H1 (cell line): ENCODE data around the gene UBP1. TPM values are rescaled to one million over a fixed set of nuclear protein-coding genes. Genes with fewer than 3 reads are reported as not detected.

Experiments used
- CTCF ChIA-PET: fragments of 300-600 bp; sonication (Branson Sonifier 250); formaldehyde crosslinking; loops from one replicate; lab custom pipeline; 2021; ENCODE audit not compliant: partially characterized antibody; lab: Charles Lee
- POLR2A ChIA-PET: fragments of 300-600 bp; sonication (Branson Sonifier 250); formaldehyde crosslinking; loops from one replicate; lab custom pipeline; 2021; ENCODE audit warnings: inconsistent platforms; ENCODE audit not compliant: partially characterized antibody; lab: Charles Lee
- DNase-seq, 2 experiments: peaks; one replicate each; pipeline versions ENCODE4 v3.0.0 to v3.0.0-alpha.2; 2010 to 2022; ENCODE audit warnings: low spot score in 2 of 2, low read depth in 1 of 2, mixed read lengths in 1 of 2
- FAIRE-seq: peaks from 2 replicates; lab custom pipeline; 2011; peaks lifted over from hg19 to GRCh38; lab: Jason Lieb, UNC
- H2AFZ ChIP-seq: 2 replicates; pipeline ENCODE4 v1.8.1; 2012; ENCODE audit warnings: low read length, inconsistent platforms
- H2AK5ac ChIP-seq: 2 replicates; pipeline ENCODE4 v1.6.1; 2013; ENCODE audit warnings: low read depth, low read length
- H2BK120ac ChIP-seq: replicated peaks from 2 replicates; pipeline ENCODE3; 2013; ENCODE audit warnings: low read depth, low read length, inconsistent platforms
- H2BK12ac ChIP-seq: 2 replicates; pipeline ENCODE4 v1.6.1; 2013; ENCODE audit warnings: low read depth, low read length
- H2BK15ac ChIP-seq: 2 replicates; pipeline ENCODE4 v1.6.1; 2013; ENCODE audit warnings: low read length
- H2BK20ac ChIP-seq: 2 replicates; pipeline ENCODE4 v1.6.1; 2013; ENCODE audit warnings: low read length
- H2BK5ac ChIP-seq: 2 replicates; pipeline ENCODE4 v1.6.1; 2013; ENCODE audit warnings: low read depth, low read length
- H3K14ac ChIP-seq: 2 replicates; pipeline ENCODE4 v1.6.1; 2013; ENCODE audit warnings: inconsistent platforms; ENCODE audit not compliant: insufficient read length
- H3K18ac ChIP-seq: 2 replicates; pipeline ENCODE4 v1.6.1; 2013; ENCODE audit warnings: low read length; ENCODE audit errors: extremely low read depth
- H3K23ac ChIP-seq: 2 replicates; pipeline ENCODE4 v1.6.1; 2013; ENCODE audit warnings: inconsistent platforms; ENCODE audit not compliant: insufficient read length
- H3K23me2 ChIP-seq: 2 replicates; pipeline ENCODE4 v1.6.1; 2013; ENCODE audit warnings: low read depth, low read length
- H3K27ac ChIP-seq: 2 replicates; pipeline ENCODE4 v1.6.1; 2011; ENCODE audit warnings: low read depth, low read length, inconsistent platforms
- H3K27me3 ChIP-seq, 4 experiments: replicated peaks in 1 of 4; 1 replicate in 1 of 4; 2 replicates in 3 of 4; pipeline versions ENCODE4 v1.6.1 to v1.8.1; 2011 to 2013; ENCODE audit warnings: low read length in 3 of 4, mild to moderate bottlenecking in 3 of 4, inconsistent platforms in 2 of 4, mixed read lengths in 2 of 4, moderate library complexity in 1 of 4; ENCODE audit not compliant: control insufficient read depth in 3 of 4, insufficient read depth in 3 of 4; ENCODE audit errors: extremely low read depth in 1 of 4
- H3K36me3 ChIP-seq, 4 experiments: 2 replicates each; pipeline versions ENCODE4 v1.6.1 to v1.8.1; 2011 to 2013; ENCODE audit warnings: mild to moderate bottlenecking in 4 of 4, low read length in 3 of 4, moderate library complexity in 2 of 4, control low read depth in 1 of 4, inconsistent platforms in 1 of 4; ENCODE audit not compliant: insufficient read depth in 4 of 4, control insufficient read depth in 2 of 4
- H3K4ac ChIP-seq: replicated peaks from 2 replicates; pipeline ENCODE3; 2013; ENCODE audit warnings: low read length, low read depth, mixed read lengths, inconsistent platforms; ENCODE audit not compliant: insufficient read length
- H3K4me1 ChIP-seq, 4 experiments: replicated peaks in 1 of 4; 1 replicate in 1 of 4; 2 replicates in 3 of 4; pipeline versions ENCODE4 v1.6.1 to v1.8.1; 2011 to 2013; ENCODE audit warnings: low read length in 3 of 4, inconsistent platforms in 2 of 4, mixed read lengths in 1 of 4; ENCODE audit not compliant: insufficient read depth in 4 of 4, control insufficient read depth in 3 of 4
- H3K4me2 ChIP-seq, 2 experiments: 2 replicates each; pipeline versions ENCODE4 v1.6.1 to v1.8.1; 2011 to 2013; ENCODE audit warnings: low read depth in 2 of 2, low read length in 2 of 2, control low read depth in 1 of 2, inconsistent platforms in 1 of 2, mild to moderate bottlenecking in 1 of 2; ENCODE audit not compliant: insufficient read depth in 1 of 2
- H3K4me3 ChIP-seq, 4 experiments: fragments of 200-600, 300-600 bp in 1 of 4; sonication (generic), shearing (Covaris generic), sonication (Bioruptor Twin) in 1 of 4; 2 replicates each; pipeline versions ENCODE4 v1.5.1 to v1.8.1; 2011 to 2016; ENCODE audit warnings: low read length in 4 of 4, low read depth in 3 of 4, control low read depth in 2 of 4, inconsistent platforms in 2 of 4, mild to moderate bottlenecking in 2 of 4, mixed read lengths in 1 of 4, moderate library complexity in 1 of 4; ENCODE audit not compliant: insufficient read depth in 2 of 4; ENCODE audit errors: extremely low read depth in 1 of 4
- H3K56ac ChIP-seq: replicated peaks from 2 replicates; pipeline ENCODE3; 2013; ENCODE audit warnings: low read depth, mild to moderate bottlenecking, mixed read lengths, low read length, inconsistent platforms; ENCODE audit not compliant: insufficient read length
- H3K79me1 ChIP-seq: 2 replicates; pipeline ENCODE4 v1.6.1; 2013; ENCODE audit warnings: low read depth, low read length, control low read depth
- H3K79me2 ChIP-seq, 2 experiments: 2 replicates each; pipeline versions ENCODE4 v1.6.1 to v1.8.1; 2012 to 2013; ENCODE audit warnings: low read length in 2 of 2, mild to moderate bottlenecking in 2 of 2, inconsistent platforms in 1 of 2; ENCODE audit not compliant: insufficient read depth in 2 of 2, control insufficient read depth in 1 of 2
- H3K9ac ChIP-seq, 4 experiments: replicated peaks in 1 of 4; 1 replicate in 1 of 4; 2 replicates in 3 of 4; pipeline versions ENCODE4 v1.6.1 to v1.8.1; 2011 to 2013; ENCODE audit warnings: low read depth in 3 of 4, low read length in 3 of 4, control low read depth in 2 of 4, mild to moderate bottlenecking in 2 of 4, moderate library complexity in 2 of 4, inconsistent platforms in 1 of 4; ENCODE audit errors: extremely low read depth in 1 of 4
- H3K9me3 ChIP-seq, 2 experiments: 2 replicates each; pipeline versions ENCODE4 v1.6.1 to v1.8.1; 2012 to 2013; ENCODE audit warnings: mild to moderate bottlenecking in 2 of 2, moderate library complexity in 2 of 2, control low read depth in 1 of 2, inconsistent platforms in 1 of 2, low read depth in 1 of 2, low read length in 1 of 2, mixed read lengths in 1 of 2; ENCODE audit not compliant: insufficient read depth in 2 of 2
- H4K20me1 ChIP-seq, 2 experiments: replicated peaks in 1 of 2; 2 replicates each; pipeline versions ENCODE3 to v1.8.1; 2011 to 2013; ENCODE audit warnings: inconsistent platforms in 2 of 2, low read length in 2 of 2, mild to moderate bottlenecking in 1 of 2; ENCODE audit not compliant: insufficient read depth in 2 of 2, control insufficient read depth in 1 of 2
- H4K5ac ChIP-seq: 2 replicates; pipeline ENCODE4 v1.6.1; 2013; ENCODE audit warnings: low read length, low read depth, mixed read lengths, inconsistent platforms; ENCODE audit not compliant: insufficient read length
- H4K8ac ChIP-seq: 2 replicates; pipeline ENCODE4 v1.8.0; 2013; ENCODE audit warnings: mild to moderate bottlenecking, moderate library complexity, low read length, inconsistent platforms; ENCODE audit not compliant: insufficient read depth; ENCODE audit errors: extremely low read depth
- H4K91ac ChIP-seq: replicated peaks from 2 replicates; pipeline ENCODE3; 2013; ENCODE audit warnings: low read length, mixed read lengths, inconsistent platforms; ENCODE audit not compliant: insufficient read length
- ASH2L ChIP-seq: fragments of 200-600, 300-600 bp; sonication (generic); IDR thresholded peaks from one replicate; pipeline ENCODE4 v1.7.1; 2017; ENCODE audit warnings: low read length
- BACH1 ChIP-seq: IDR thresholded peaks from 2 replicates; pipeline ENCODE4 v1.6.1; 2012; ENCODE audit warnings: low read length, improper control_type of control experiment
- CEBPB ChIP-seq: IDR thresholded peaks from 2 replicates; pipeline ENCODE4 v1.6.1; 2012; ENCODE audit warnings: low read depth, low read length
- CTBP2 ChIP-seq: IDR thresholded peaks from 2 replicates; pipeline ENCODE4 v1.7.0; 2011; ENCODE audit warnings: borderline replicate concordance, mild to moderate bottlenecking, moderate library complexity, mixed read lengths, low read length; ENCODE audit not compliant: insufficient read depth, insufficient read length
- EZH2 ChIP-seq: fragments of 200-600 bp; sonication (generic); IDR thresholded peaks from 2 replicates; pipeline ENCODE4 v1.7.1; 2012; ENCODE audit warnings: low read depth, mild to moderate bottlenecking, moderate library complexity, low read length, inconsistent platforms; ENCODE audit not compliant: severe bottlenecking
- JUN ChIP-seq: IDR thresholded peaks from 2 replicates; pipeline ENCODE4 v1.6.1; 2011; ENCODE audit warnings: low read depth, mild to moderate bottlenecking, improper control_type of control experiment, low read length
- KDM1A ChIP-seq: fragments of 200-600, 300-600 bp; sonication (generic); IDR thresholded peaks from 2 replicates; pipeline ENCODE4 v1.7.1; 2016; ENCODE audit warnings: mild to moderate bottlenecking, low read length, borderline replicate concordance
- SAP30 ChIP-seq: fragments of 300-600 bp; sonication (generic); IDR thresholded peaks from 2 replicates; pipeline ENCODE4 v1.7.1; 2012; ENCODE audit warnings: low read length, moderate library complexity, mild to moderate bottlenecking, inconsistent platforms; ENCODE audit not compliant: insufficient read depth, insufficient replicate concordance
- SIRT6 ChIP-seq: IDR thresholded peaks from one replicate; pipeline ENCODE4 v1.7.1; 2012; ENCODE audit warnings: low read length, inconsistent platforms
- SP4 ChIP-seq: IDR thresholded peaks from 2 replicates; pipeline ENCODE4 v1.6.1; 2012; ENCODE audit warnings: low read length, inconsistent platforms
- SRF ChIP-seq: IDR thresholded peaks from 2 replicates; pipeline ENCODE4 v1.6.1; 2011; ENCODE audit warnings: mild to moderate bottlenecking, low read depth, low read length, moderate library complexity
- TBP ChIP-seq: IDR thresholded peaks from 2 replicates; pipeline ENCODE4 v1.6.1; 2011; ENCODE audit warnings: low read depth, low read length, improper control_type of control experiment
- TEAD4 ChIP-seq: IDR thresholded peaks from 2 replicates; pipeline ENCODE4 v1.6.1; 2012; ENCODE audit warnings: low read depth, low read length, inconsistent platforms, mixed read lengths
- WGBS, 2 experiments: shearing (Covaris generic) in 1 of 2; methylation state at CpG; one replicate each; pipeline versions ENCODE4 v1.1.6 to v1.1.7; 2013 to 2015; ENCODE audit warnings: low lambda C conversion rate in 2 of 2, mixed read lengths in 2 of 2, inconsistent platforms in 1 of 2, low coverage in 1 of 2, missing lambda C conversion rate in 1 of 2; ENCODE audit not compliant: insufficient replicate concordance in 2 of 2, insufficient coverage in 1 of 2, insufficient read length in 1 of 2; ENCODE audit errors: extremely low coverage in 1 of 2, missing lambda C conversion rate in 1 of 2; 5-methylcytosine and 5-hydroxymethylcytosine counted together
- polyA plus RNA-seq, 7 experiments: library from polyadenylated mRNA; depleted of rRNA in 3 of 7; stranded (reverse) in 5 of 7; unstranded in 2 of 7; fragments of >200 nt in 5 of 7; fragments of 200-250 nt in 2 of 7; gene quantifications; 1 replicate in 5 of 7; 2 replicates in 1 of 7; 4 replicates in 1 of 7; pipeline versions ENCODE4 v1.2.1 to v1.2.3, GENCODE V29; 2011 to 2013; ENCODE audit warnings: missing spikeins in 2 of 7, mixed read lengths in 2 of 7
- total RNA-seq: library from RNA; stranded (reverse); fragmentation: NEBNext Ultra II Directional; extraction: Animal tissue kit (Norgen Biotek cat#: 25700); gene quantifications from 2 replicates; pipeline ENCODE4 v1.2.1, GENCODE V29; 2021
- TF ChIP-seq, protein P1 (sequence below): IDR thresholded peaks from 2 replicates; pipeline ENCODE4 v1.6.1; 2012; ENCODE audit warnings: low read length, inconsistent platforms

UBP1 gene
- total and polyA plus RNA-seq, 2 of the 8 experiments (the other 6 are each of a cell fraction or from before 2014, with no cell fraction given) = 47.3 to 71.9 TPM

GRCh38 chr3:33398410-33398809, 41.8 kb downstream of the UBP1 start:
- Histone ChIP-seq H2BK120ac (no peak overlapping the region), H2BK20ac (no peak overlapping the region), H3K27ac (no peak overlapping the region), H3K4ac (no peak overlapping the region), H2AFZ (no peak overlapping the region), H4K5ac (no peak overlapping the region), H3K18ac (no peak overlapping the region), H3K79me1 (no peaks in the 10 kb centered on the region), H3K9ac (no peak overlapping the region), H3K56ac (no peak overlapping the region), H3K36me3 (peaks cover 28 to 100% (median 69%) of the 10 kb centered on the region in 4 experiments), H3K4me1 (no peaks in the 10 kb centered on the region), H4K91ac (no peak overlapping the region), H4K8ac (no peak overlapping the region), H3K23ac (no peak overlapping the region), H3K79me2 (no peaks in the 10 kb centered on the region), H3K14ac (no peak overlapping the region), H2BK15ac (no peak overlapping the region), H2BK12ac (no peak overlapping the region), H2AK5ac (no peak overlapping the region), H3K4me3 (no peak overlapping the region), H3K9me3 (no peaks in the 10 kb centered on the region), H3K23me2 (no peaks in the 10 kb centered on the region), H4K20me1 (peaks cover 0 to 5% of the 10 kb centered on the region in 2 experiments), H3K4me2 (no peak overlapping the region), H3K27me3 (no peaks in the 10 kb centered on the region), H2BK5ac (no peak overlapping the region)
- POLR2A ChIA-PET = no interaction called here
- CTCF ChIA-PET = interaction anchor here (1.1 kb wide), 1 partner anchor 11 kb away, joined by 3 read pairs; no protein-coding TSS in a partner anchor
- WGBS, 2 experiments = 94% methylated on average over 5 of the region's 5 CpGs; no CpG with 5 or more reads in 1 of the 2 experiments
- FAIRE-seq (no peak), DNase-seq (no peak)
- TF ChIP-seq ASH2L = no peak
- TF ChIP-seq EZH2 = no peak
- no peak for TF ChIP-seq JUN
- TF ChIP-seq CTBP2 = no peak
- TF ChIP-seq CEBPB = no peak
- TF ChIP-seq SRF = no peak
- no peak for TF ChIP-seq BACH1
- no peak for TF ChIP-seq SAP30
- no peak for TF ChIP-seq TEAD4
- TF ChIP-seq, protein P1, sequence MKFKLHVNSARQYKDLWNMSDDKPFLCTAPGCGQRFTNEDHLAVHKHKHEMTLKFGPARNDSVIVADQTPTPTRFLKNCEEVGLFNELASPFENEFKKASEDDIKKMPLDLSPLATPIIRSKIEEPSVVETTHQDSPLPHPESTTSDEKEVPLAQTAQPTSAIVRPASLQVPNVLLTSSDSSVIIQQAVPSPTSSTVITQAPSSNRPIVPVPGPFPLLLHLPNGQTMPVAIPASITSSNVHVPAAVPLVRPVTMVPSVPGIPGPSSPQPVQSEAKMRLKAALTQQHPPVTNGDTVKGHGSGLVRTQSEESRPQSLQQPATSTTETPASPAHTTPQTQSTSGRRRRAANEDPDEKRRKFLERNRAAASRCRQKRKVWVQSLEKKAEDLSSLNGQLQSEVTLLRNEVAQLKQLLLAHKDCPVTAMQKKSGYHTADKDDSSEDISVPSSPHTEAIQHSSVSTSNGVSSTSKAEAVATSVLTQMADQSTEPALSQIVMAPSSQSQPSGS = no peak
- TF ChIP-seq SIRT6 = no peak
- no peak for TF ChIP-seq KDM1A
- TF ChIP-seq TBP = no peak
- no peak for TF ChIP-seq SP4
